ENCODE results near the gene RPS27L.
"Not testable (repeated sequence)": the region's sequence is repeated elsewhere in the genome, so short reads cannot be mapped to it uniquely, and the experiment has no call there.

The RPS27L gene

DNA sequence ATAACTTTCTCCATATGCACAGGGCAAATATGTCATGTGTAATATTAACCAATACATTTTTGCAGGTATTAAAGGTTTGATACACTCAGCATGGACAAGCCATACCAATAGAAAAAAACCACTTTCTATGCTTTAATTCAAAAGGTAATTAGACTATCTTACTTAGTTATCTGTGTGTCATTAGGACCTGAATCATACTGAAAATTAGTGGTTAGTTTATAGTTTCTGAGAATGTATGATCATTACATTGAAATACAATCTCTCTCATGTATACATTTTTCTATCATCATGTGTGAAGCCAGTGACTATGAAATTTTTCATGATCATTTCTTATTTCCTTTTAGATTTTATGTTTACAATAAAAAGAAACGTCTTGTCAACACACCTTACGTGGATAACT is 16.3 kb downstream of the RPS27L start:
- DNase-seq (ENCODE audit: low read depth in 2 of 2), result no peak

DNA sequence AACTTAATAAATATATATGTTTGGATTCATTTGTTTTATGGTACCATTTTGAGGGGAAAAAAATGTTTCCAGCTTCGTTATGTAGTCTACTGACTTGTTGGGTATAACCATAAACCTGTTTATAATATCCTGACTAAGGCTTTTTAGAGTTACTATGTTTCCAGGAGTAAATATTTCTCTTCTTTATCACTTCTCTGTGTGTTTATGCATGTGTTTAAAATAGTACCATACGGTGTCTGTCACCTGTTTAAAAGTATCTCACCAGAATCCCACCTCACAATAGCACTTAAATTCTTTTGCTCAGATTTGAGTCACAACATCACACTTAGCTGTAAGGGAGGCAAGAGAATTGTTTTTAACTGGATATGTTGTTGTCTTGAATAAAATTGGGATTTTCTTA is 20.5 kb downstream of the RPS27L start:
- no peak for DNase-seq (ENCODE audit: low read depth in 2 of 2)

DNA sequence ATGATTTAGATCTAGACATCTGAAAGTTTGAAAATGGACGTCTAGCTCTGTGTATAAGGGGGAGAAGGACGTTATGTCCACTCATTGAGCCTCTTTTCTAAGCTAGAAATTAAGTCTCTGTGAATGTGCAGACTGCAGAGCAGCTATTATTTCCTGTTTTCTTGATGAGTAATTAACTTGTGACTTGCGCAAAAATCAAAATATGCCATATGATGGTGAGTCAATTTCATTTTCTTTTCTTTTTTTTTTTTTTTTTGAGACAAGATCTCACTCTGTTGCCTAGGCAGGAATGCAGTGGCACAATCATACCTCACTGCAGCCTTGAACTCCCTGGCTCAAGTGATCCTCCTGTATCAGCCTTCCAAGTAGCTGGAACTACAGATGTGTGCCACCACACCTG is 21.5 kb downstream of the RPS27L start:
- peak; percentile 62 to 66 for DNase-seq (ENCODE audit: low read depth in 2 of 2)

DNA sequence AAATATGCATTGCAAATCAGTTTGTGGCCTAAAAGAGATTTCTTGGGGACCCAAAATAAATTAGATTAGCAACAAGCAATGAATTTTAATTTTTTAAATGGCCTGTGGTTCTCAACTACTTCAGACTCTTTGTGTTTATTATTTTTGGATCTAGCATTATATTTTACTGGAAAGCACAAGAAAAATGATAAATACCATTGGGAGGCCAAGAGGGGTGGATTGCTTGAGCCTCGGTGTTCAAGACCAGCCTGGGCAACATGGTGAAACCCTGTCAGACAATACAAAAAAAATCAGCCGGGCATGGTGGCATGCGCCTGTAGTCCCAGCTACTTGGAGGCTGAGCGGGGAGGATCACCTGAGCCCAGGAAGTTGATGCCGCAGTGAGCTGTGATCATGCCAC is 22.0 kb downstream of the RPS27L start:
- DNase-seq (ENCODE audit: low read depth in 2 of 2), result no peak

GRCh38 chr15:63134245-63134985 is 22.9 kb downstream of the RPS27L start:
- DNase-seq (ENCODE audit: low read depth in 2 of 2), result no peak

DNA sequence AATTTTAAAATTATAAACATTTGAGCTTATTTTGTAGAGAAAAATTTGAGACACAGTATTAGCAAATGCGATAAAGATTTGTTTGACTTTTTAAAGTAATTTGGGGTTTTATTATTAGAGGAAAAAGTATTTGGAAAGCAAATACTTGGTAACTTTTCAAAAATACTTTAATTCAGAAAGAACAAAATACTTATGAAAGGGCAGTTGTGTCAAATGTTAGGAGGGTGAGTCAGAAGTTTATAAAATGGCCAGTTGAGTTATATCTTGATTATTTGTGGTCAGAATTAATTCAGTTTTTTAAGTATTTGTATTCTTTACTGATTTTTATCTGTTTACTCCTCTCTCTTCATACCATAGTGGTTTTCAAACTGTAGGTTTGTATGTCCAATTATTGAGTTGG is 23.5 kb downstream of the RPS27L start:
- no peak for DNase-seq (ENCODE audit: low read depth in 2 of 2)

- DNase-seq (ENCODE audit: low read depth in 2 of 2), result no peak
Observed at GRCh38 chr15:63126726-63127125, 30.6 kb downstream of the RPS27L start.

- no peak for DNase-seq (ENCODE audit: low read depth in 2 of 2)
Observed at GRCh38 chr15:63124506-63124905, 32.8 kb downstream of the RPS27L start.

DNA sequence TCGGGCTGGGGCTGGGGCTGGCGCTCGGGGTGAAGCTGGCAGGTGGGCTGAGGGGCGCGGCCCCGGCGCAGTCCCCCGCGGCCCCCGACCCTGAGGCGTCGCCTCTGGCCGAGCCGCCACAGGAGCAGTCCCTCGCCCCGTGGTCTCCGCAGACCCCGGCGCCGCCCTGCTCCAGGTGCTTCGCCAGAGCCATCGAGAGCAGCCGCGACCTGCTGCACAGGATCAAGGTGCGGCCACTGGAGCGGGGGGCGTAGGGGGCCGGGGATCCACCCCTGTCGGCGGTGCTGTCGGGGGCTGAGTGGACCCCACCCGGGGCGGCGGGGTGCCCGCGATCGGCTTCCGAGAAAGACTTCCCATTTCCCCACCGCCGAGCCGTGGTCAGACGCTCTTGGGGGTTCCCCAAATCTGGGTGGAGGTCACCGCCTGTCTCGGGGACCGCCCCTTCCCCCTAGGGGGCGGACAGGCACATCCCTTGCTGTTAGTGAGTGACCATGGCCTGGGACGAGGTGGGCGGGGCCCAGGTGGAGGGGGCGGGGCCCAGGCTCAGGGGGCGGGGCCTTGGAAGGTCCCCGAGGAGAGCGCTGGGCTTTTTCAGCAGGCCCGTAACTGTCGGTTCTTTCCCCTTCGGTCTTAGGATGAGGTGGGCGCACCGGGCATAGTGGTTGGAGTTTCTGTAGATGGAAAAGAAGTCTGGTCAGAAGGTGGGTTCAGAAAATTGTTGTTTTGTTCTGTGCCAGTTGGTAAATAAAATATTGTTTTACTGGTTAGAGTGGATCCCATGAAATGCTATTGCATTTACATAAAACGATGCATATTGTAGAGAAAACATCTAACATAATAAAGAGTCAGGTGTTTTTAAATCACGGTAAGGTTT is 35.0 kb downstream of the RPS27L start:
- DNase-seq (ENCODE audit: low read depth in 2 of 2), result peak in 1 of 2 experiments; percentile 27

DNA sequence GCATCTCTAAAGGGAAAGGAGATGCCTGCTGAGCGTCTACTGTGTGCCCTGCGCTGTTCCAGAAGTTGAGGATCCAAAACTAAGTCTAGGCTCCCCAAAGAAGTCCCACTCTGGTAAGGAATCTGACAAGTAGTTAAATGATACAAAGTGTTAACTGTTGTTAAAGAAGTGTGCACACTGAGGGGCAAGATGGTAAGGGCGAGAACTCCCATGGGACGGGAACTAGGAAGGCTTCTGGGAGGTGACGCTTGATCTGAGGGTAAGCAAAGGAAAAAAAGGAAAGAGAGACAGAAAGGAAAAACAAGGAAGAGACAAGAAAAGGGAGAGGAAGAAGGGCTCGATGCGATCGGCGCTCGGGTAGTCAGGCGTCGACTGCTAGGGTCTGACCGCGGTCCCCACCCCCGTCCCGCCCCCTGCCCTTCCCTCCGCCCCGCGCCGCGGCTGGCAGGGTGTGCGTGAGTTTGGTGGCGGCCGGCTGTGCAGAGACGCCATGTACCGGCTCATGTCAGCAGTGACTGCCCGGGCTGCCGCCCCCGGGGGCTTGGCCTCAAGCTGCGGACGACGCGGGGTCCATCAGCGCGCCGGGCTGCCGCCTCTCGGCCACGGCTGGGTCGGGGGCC is 35.8 kb downstream of the RPS27L start, which contains the start of gene LACTB:
Gene LACTB (plus strand): TSS at position 480 of the 620 bp plus-strand sequence. CDS start 11 bp downstream, at position 491.
- DNase-seq (ENCODE audit: low read depth in 2 of 2), result peak; percentile 64 to 77

DNA sequence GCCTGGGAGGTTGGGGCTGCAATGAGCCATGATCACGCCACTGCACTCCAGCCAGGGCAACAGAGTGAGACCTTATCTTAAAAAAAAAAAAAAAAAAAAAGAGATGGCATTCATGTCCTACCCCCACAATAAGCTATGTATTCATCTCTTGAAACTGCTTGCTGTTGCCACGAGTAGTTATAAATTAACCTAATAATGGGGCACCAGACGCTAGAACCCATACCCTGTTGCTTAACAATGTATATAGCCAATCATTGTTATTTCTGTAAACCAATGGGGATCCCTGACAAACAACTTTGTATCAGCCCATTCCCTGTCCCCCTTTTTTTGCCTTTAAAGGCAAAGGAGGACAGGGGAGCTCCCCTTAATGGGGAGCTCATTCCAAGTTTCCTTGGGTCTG is 38.4 kb downstream of the RPS27L start:
- no peak for DNase-seq (ENCODE audit: low read depth in 2 of 2)

DNA sequence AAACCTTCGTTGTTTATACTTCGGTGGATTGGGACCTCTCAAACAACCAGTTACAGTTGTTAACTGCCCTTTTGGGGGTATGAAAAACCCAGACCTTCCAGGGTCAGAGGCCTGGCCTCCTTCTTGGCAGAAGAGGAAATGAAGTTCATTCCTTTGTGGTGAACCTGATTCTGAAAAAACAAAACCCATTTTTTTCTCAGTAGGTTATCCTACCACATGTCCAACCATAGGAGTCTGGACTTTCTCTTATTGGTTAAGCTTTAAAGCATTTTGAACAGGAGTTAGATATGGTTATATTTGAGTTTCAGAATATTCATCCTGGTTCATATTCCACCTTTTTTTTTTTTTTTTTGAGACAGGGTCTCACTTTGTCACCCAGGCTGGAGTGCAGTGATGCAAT is 42.8 kb downstream of the RPS27L start:
- DNase-seq (ENCODE audit: low read depth in 2 of 2), result no peak

- DNase-seq (ENCODE audit: low read depth in 2 of 2), result no peak
Observed at GRCh38 chr15:63112871-63113270, 44.4 kb downstream of the RPS27L start.

DNA sequence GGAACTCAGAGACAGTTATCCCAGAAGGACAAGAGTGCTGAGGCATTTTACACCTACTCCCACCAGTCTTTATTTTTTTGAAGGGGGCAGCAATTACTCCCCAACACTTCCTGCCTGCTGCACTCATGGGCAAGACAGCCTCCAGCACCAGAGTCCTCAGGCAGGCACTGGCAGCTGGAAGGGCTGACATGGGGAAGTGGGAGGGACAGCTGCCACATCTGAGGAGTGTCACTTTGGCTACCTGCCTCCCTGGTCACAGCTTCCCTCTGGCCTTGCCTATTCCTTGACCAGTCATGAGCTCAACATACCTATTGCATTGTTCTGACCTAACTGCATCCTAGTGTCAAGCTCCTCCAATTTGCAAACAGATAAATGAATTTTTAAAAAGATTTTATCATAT is 45.8 kb downstream of the RPS27L start:
- DNase-seq (ENCODE audit: low read depth in 2 of 2), result no peak

- no peak for DNase-seq (ENCODE audit: low read depth in 2 of 2)
Observed at GRCh38 chr15:63110428-63111026, 46.8 kb downstream of the RPS27L start.

DNA sequence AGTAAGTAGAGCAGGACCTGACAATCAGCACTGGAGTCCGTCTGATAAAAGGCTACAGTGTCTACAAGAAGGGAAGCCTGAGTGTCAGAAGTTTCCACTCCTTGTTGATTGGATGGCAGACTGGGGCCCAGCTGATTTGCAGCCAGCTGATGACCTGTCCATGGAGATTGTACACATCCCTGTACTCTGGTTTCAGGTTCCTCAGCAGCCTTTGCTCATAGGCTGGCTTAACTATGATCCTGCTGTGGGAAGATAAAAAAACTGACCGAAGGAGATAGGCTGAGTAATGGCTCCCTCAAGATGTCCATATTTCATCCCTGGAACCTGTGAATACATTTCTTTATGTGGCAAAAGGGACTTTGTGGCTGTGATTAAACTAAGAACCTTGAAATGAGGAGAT is 47.4 kb downstream of the RPS27L start:
- no peak for DNase-seq (ENCODE audit: low read depth in 2 of 2)

GRCh38 chr15:63109498-63109897 is 47.8 kb downstream of the RPS27L start:
- no peak for DNase-seq (ENCODE audit: low read depth in 2 of 2)

- peak; percentile 100 for DNase-seq (ENCODE audit: low read depth in 2 of 2)
Observed at GRCh38 chr15:63107895-63108546, 49.3 kb downstream of the RPS27L start.

DNA sequence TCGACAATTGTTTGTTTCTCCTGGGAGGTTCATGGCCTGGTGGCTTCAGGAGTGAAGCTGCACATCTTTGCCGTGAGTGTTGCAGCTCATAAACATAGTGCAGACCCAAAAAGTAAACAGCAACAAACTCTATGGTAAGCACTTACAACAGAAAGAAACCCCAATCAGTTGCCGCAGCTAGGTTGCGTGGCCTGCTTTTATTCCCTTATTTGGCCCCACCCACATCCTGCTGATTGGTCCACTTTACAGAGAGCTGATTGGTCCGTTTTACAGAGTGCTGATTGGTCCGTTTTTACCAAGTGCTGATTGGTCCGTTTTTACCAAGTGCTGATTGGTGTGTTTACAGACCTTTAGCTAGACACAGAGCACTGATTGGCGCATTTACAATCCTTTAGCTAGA is 51.9 kb downstream of the RPS27L start:
- not testable (repeated sequence) for DNase-seq (ENCODE audit: low read depth in 2 of 2)

GRCh38 chr15:63104727-63105126 is 52.5 kb downstream of the RPS27L start:
- peak; percentile 74 to 75 for DNase-seq (ENCODE audit: low read depth in 2 of 2)

DNA sequence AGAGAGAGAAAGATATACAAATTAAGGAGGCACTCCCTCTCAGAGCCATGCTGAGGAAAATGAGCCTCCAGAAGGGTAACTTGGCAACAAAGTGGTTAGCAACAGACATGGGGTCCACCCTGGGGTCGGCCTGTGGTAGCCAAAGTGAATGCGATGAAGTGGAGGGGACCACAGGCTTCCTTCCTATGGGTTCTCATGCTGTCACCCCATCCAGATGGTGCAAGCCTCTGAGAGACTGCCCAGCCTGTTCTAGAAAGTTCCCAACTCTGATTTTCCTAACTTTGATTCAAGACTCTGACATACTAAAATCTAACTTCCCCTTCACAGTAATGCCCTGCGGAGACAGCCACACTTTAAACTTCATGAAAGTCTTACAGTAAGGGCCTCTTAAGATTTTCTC is 53.9 kb downstream of the RPS27L start:
- DNase-seq (ENCODE audit: low read depth in 2 of 2), result no peak

- not testable (repeated sequence) for DNase-seq (ENCODE audit: low read depth in 2 of 2)
Observed at GRCh38 chr15:63099581-63099980, 57.7 kb downstream of the RPS27L start.
